SK-N-MC (cell line): ENCODE measurements around the gene ADCY3.

ENCODE experiments used
- EZH2 ChIP-seq: fragments of 200-600 bp; sonication (generic); IDR thresholded peaks from one replicate; pipeline ENCODE4 v1.6.1; 2017; ENCODE audit warnings: antibody characterized with exemption
- FOXP2 ChIP-seq: optimal IDR thresholded peaks from 2 replicates; pipeline ENCODE3; 2011; ENCODE audit warnings: mild to moderate bottlenecking, moderate library complexity; ENCODE audit not compliant: insufficient read depth; ENCODE audit errors: extremely low read length, control extremely low read depth
- POLR2AphosphoS5 ChIP-seq: IDR thresholded peaks from 2 replicates; pipeline ENCODE4 v1.6.1; 2012; ENCODE audit warnings: mild to moderate bottlenecking, low read depth, low read length, borderline replicate concordance

DNA sequence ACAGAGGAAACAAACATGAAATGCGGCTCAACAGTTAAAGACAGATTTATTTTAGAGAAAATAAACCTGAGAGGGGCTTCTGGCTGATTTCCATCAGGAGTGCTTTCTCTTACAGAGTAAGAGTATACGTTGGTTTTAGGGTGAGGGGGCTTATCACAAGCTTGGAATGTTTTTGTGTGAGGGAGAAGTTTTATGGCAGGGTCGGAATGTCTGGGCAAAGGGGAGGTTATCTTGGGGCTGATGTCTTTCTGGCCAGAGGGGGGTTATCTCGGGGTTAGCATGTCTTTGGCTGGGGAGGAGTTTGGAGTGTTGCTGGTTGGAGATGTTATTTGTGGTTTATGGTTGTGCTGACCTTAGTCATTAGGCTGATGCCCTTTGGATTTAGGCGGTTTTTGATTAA, 149.0 kb downstream of the ADCY3 start:
- TF ChIP-seq POLR2AphosphoS5 (no peak), EZH2 (no peak), FOXP2 (no peak)
